H9 (cell line): ENCODE results near the gene CD9. TPM values are rescaled to one million over a fixed set of nuclear protein-coding genes. Genes with fewer than 3 reads are reported as not detected.

Source experiments
- DNase-seq: peaks from one replicate; pipeline ENCODE4 v3.0.0-alpha.2; 2017
- H2AFZ ChIP-seq: one replicate; pipeline ENCODE4 v1.6.1; 2013; ENCODE audit warnings: mild to moderate bottlenecking, low read length, control low read depth, moderate library complexity
- H2AK5ac ChIP-seq: 2 replicates; pipeline ENCODE4 v1.6.1; 2013; ENCODE audit warnings: low read length, control low read depth, mixed read lengths; ENCODE audit not compliant: insufficient read length
- H2BK120ac ChIP-seq: one replicate; pipeline ENCODE4 v1.6.1; 2013; ENCODE audit warnings: low read depth, mild to moderate bottlenecking, low read length, control low read depth, inconsistent platforms; ENCODE audit not compliant: poor library complexity, severe bottlenecking
- H2BK12ac ChIP-seq: 2 replicates; pipeline ENCODE4 v1.6.1; 2013; ENCODE audit warnings: low read length, control low read depth, mixed read lengths, low read depth; ENCODE audit not compliant: insufficient read length
- H2BK15ac ChIP-seq: 2 replicates; pipeline ENCODE4 v1.6.1; 2013; ENCODE audit warnings: low read depth, low read length, control low read depth
- H2BK20ac ChIP-seq: one replicate; pipeline ENCODE4 v1.6.1; 2013; ENCODE audit warnings: low read depth, mild to moderate bottlenecking, low read length, control low read depth, inconsistent platforms; ENCODE audit not compliant: poor library complexity, severe bottlenecking
- H2BK5ac ChIP-seq: 2 replicates; pipeline ENCODE4 v1.6.1; 2013; ENCODE audit warnings: low read length, control low read depth, mixed read lengths; ENCODE audit not compliant: insufficient read length
- H3K14ac ChIP-seq: 2 replicates; pipeline ENCODE4 v1.6.1; 2013; ENCODE audit warnings: low read length, control low read depth; ENCODE audit not compliant: insufficient read depth
- H3K18ac ChIP-seq: 2 replicates; pipeline ENCODE4 v1.6.1; 2013; ENCODE audit warnings: low read depth, mild to moderate bottlenecking, mixed read lengths, low read length, control low read depth; ENCODE audit not compliant: insufficient read length
- H3K23ac ChIP-seq: 2 replicates; pipeline ENCODE4 v1.6.1; 2013; ENCODE audit warnings: low read length, control low read depth, mixed read lengths, low read depth; ENCODE audit not compliant: insufficient read length
- H3K23me2 ChIP-seq: 2 replicates; pipeline ENCODE4 v1.6.1; 2013; ENCODE audit warnings: low read depth, mild to moderate bottlenecking, mixed read lengths, low read length, control low read depth; ENCODE audit not compliant: insufficient read length, poor library complexity, severe bottlenecking
- H3K27ac ChIP-seq: 2 replicates; pipeline ENCODE4 v1.5.1; 2013; ENCODE audit warnings: low read length, control low read depth, mixed read lengths, low read depth; ENCODE audit not compliant: insufficient read length
- H3K27me3 ChIP-seq: 2 replicates; pipeline ENCODE4 v1.6.1; 2013; ENCODE audit warnings: low read length, control low read depth, inconsistent platforms; ENCODE audit not compliant: insufficient read depth
- H3K4ac ChIP-seq: 2 replicates; pipeline ENCODE4 v1.6.1; 2013; ENCODE audit warnings: low read depth, mild to moderate bottlenecking, control low read depth, inconsistent platforms, low read length, moderate library complexity
- H3K4me1 ChIP-seq: 2 replicates; pipeline ENCODE4 v1.6.1; 2013; ENCODE audit warnings: low read length, control low read depth, inconsistent platforms; ENCODE audit not compliant: insufficient read depth
- H3K4me2 ChIP-seq: 2 replicates; pipeline ENCODE4 v1.6.1; 2013; ENCODE audit warnings: low read length, control low read depth, mixed read lengths; ENCODE audit not compliant: insufficient read length, insufficient read depth
- H3K56ac ChIP-seq: 2 replicates; pipeline ENCODE4 v1.6.1; 2013; ENCODE audit warnings: low read depth, mild to moderate bottlenecking, mixed read lengths, low read length, control low read depth; ENCODE audit not compliant: insufficient read length
- H3K79me1 ChIP-seq: 2 replicates; pipeline ENCODE4 v1.6.1; 2013; ENCODE audit warnings: low read depth, mild to moderate bottlenecking, moderate library complexity, low read length, control low read depth, inconsistent platforms; ENCODE audit not compliant: insufficient read depth, poor library complexity, severe bottlenecking
- H3K79me2 ChIP-seq: 2 replicates; pipeline ENCODE4 v1.6.1; 2013; ENCODE audit warnings: low read length, control low read depth, inconsistent platforms; ENCODE audit not compliant: insufficient read depth
- H3K9ac ChIP-seq: 2 replicates; pipeline ENCODE4 v1.6.1; 2013; ENCODE audit warnings: low read length, control low read depth, mixed read lengths; ENCODE audit not compliant: insufficient read length; ENCODE audit errors: extremely low read depth
- H3K9me3 ChIP-seq: one replicate; pipeline ENCODE4 v1.6.1; 2013; ENCODE audit warnings: low read depth, low read length, inconsistent platforms; ENCODE audit not compliant: control insufficient read depth
- H3T11ph ChIP-seq: one replicate; pipeline ENCODE4 v1.6.1; 2013; ENCODE audit warnings: mild to moderate bottlenecking, low read length, control low read depth, inconsistent platforms
- H4K20me1 ChIP-seq: one replicate; pipeline ENCODE4 v1.6.1; 2013; ENCODE audit not compliant: control insufficient read depth, insufficient read length, insufficient read depth
- H4K5ac ChIP-seq: 2 replicates; pipeline ENCODE4 v1.6.1; 2013; ENCODE audit warnings: low read depth, mild to moderate bottlenecking, mixed read lengths, low read length, control low read depth; ENCODE audit not compliant: insufficient read length
- H4K8ac ChIP-seq: replicated peaks from 2 replicates; pipeline ENCODE4 v1.6.1; 2013; ENCODE audit warnings: low read length, control low read depth, mixed read lengths, low read depth; ENCODE audit not compliant: insufficient read length
- H4K91ac ChIP-seq: 2 replicates; pipeline ENCODE4 v1.6.1; 2013; ENCODE audit warnings: low read depth, mild to moderate bottlenecking, moderate library complexity, mixed read lengths, low read length, control low read depth; ENCODE audit not compliant: insufficient read length
- H3K27ac Mint-ChIP-seq, 3 experiments: 2 replicates in 2 of 3; 3 replicates in 1 of 3; pipeline ENCODE4 v1.8.0; 2020 to 2021; ENCODE audit warnings: mixed read lengths in 3 of 3, mild to moderate bottlenecking in 1 of 3, moderate library complexity in 1 of 3
- H3K27me3 Mint-ChIP-seq: 2 replicates; pipeline ENCODE4 v1.8.0; 2021; ENCODE audit warnings: low read depth, mild to moderate bottlenecking, moderate library complexity, mixed read lengths
- H3K36me3 Mint-ChIP-seq, 3 experiments: 2 replicates in 2 of 3; 3 replicates in 1 of 3; pipeline ENCODE4 v1.8.0; 2020 to 2021; ENCODE audit warnings: low read depth in 3 of 3, mixed read lengths in 3 of 3; ENCODE audit not compliant: insufficient read depth in 1 of 3
- H3K4me1 Mint-ChIP-seq, 2 experiments: 2 replicates each; pipeline ENCODE4 v1.8.0; 2020; ENCODE audit warnings: mixed read lengths in 2 of 2
- H3K4me3 Mint-ChIP-seq, 2 experiments: 2 replicates in 1 of 2; 3 replicates in 1 of 2; pipeline ENCODE4 v1.8.0; 2020 to 2021; ENCODE audit warnings: mild to moderate bottlenecking in 2 of 2, mixed read lengths in 2 of 2, moderate library complexity in 1 of 2
- H3K9me3 Mint-ChIP-seq, 2 experiments: 2 replicates in 1 of 2; 3 replicates in 1 of 2; pipeline ENCODE4 v1.8.0; 2020; ENCODE audit warnings: mild to moderate bottlenecking in 2 of 2, mixed read lengths in 2 of 2, moderate library complexity in 1 of 2
- CTCF ChIP-seq: fragments of 200-600 bp; sonication (generic); conservative IDR thresholded peaks from 3 replicates; pipeline ENCODE4 v1.8.0; 2021; ENCODE audit warnings: antibody characterized with exemption, mild to moderate bottlenecking
- WGBS: extraction: QIAGEN DNeasy Blood & Tissue Kit; methylation state at CpG from one replicate; pipeline ENCODE4 v1.1.7; 2013; ENCODE audit warnings: missing lambda C conversion rate, low lambda C conversion rate, mixed read lengths; ENCODE audit not compliant: insufficient read length; ENCODE audit errors: extremely low coverage; 5-methylcytosine and 5-hydroxymethylcytosine counted together
- total RNA-seq: library from RNA; stranded (reverse); gene quantifications from 2 replicates; pipeline ENCODE4 v1.2.1, GENCODE V29; 2021

CD9 gene
- total RNA-seq, 1 experiment from 2014 or later, result 132 TPM

GRCh38 chr12:6195665-6196535, 4.3 kb upstream of the CD9 start:
- Histone ChIP-seq H3K4me1 (peaks cover 15% of the 10 kb centered on the region; the same call in 1 of the 2 replicates), H3K27ac (no peak overlapping the region), H2AK5ac (no peak overlapping the region), H2BK120ac (no peak overlapping the region), H4K20me1 (no peaks in the 10 kb centered on the region), H3T11ph (no peak overlapping the region), H3K14ac (no peak overlapping the region), H3K23me2 (peaks cover 11% of the 10 kb centered on the region), H3K79me2 (no peaks in the 10 kb centered on the region), H4K5ac (no peak overlapping the region), H3K9ac (no peak overlapping the region), H3K4ac (no peak overlapping the region), H3K4me2 (no peak overlapping the region), H3K23ac (no peak overlapping the region), H2BK15ac (no peak overlapping the region), H2BK5ac (no peak overlapping the region), H2AFZ (no peak overlapping the region), H3K56ac (no peak overlapping the region), H3K9me3 (no peaks in the 10 kb centered on the region), H3K79me1 (no peaks in the 10 kb centered on the region), H3K27me3 (no peaks in the 10 kb centered on the region), H4K91ac (no peak overlapping the region), H4K8ac (no peak overlapping the region), H3K18ac (peak overlapping the region; percentile 6), H2BK12ac (no peak overlapping the region), H2BK20ac (no peak overlapping the region)
- H3K9me3 Mint-ChIP-seq, result no peaks in the 10 kb centered on the region
- peaks cover 55 to 60% of the 10 kb centered on the region in 2 experiments for H3K4me1 Mint-ChIP-seq
- peak; percentile 96 for TF ChIP-seq CTCF
- H3K27ac Mint-ChIP-seq, result peak overlapping the region in 1 of 3 experiments; percentile 34; a peak in 1 of 7 replicates
- peaks cover 13% of the 10 kb centered on the region for H3K27me3 Mint-ChIP-seq
- no peaks in the 10 kb centered on the region for H3K36me3 Mint-ChIP-seq
- no peak overlapping the region for H3K4me3 Mint-ChIP-seq
- peak; percentile 96 for DNase-seq
- WGBS, result no CpG with 5 or more reads among the region's 10 CpGs
